T47D (cell line): ENCODE results near the gene ZNF688.
"Not testable (repeated sequence)": the region's sequence is repeated elsewhere in the genome, so short reads cannot be mapped to it uniquely, and the experiment has no call there.

ENCODE experiments used
- DNase-seq, 2 experiments: peaks; one replicate each; pipeline versions ENCODE4 v3.0.0 to v3.0.0-alpha.2; 2011 to 2012; ENCODE audit warnings: low read depth in 1 of 2, low spot score in 1 of 2
- JUND ChIP-seq: IDR thresholded peaks from 2 replicates; pipeline ENCODE4 v1.6.1; 2012; ENCODE audit warnings: low read depth
- in situ Hi-C: cut with HindIII; loops from 2 replicates; pipeline ENCODE4 v1.10.0; 2016; ENCODE audit warnings: low sequenced_read_pairs, low pct_unique_long_range_greater_than_20kb

The ZNF688 gene

DNA sequence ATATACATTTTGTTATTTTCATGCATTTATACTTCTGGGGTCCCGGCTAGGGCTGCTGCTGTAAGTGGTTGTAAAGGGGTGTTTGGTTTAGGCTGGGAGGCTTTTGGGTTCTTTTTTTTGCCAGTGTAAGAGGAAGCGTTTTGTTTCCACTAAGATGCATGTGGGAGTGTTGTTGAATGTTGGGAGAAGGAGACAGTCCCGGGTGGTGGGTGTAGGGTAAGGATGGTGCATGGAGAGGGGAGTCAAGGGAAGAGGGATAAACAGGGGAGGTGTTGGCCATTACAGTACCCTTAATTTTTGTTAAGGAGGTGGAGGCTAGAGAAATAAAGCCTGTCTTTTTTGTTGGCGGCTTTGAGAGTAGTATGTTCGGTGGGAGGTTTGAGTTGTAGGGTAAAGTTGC, 28.4 kb downstream of the ZNF688 start:
- TF ChIP-seq JUND: no peak
- DNase-seq: no peak
- in situ Hi-C loops: no loop called here

DNA sequence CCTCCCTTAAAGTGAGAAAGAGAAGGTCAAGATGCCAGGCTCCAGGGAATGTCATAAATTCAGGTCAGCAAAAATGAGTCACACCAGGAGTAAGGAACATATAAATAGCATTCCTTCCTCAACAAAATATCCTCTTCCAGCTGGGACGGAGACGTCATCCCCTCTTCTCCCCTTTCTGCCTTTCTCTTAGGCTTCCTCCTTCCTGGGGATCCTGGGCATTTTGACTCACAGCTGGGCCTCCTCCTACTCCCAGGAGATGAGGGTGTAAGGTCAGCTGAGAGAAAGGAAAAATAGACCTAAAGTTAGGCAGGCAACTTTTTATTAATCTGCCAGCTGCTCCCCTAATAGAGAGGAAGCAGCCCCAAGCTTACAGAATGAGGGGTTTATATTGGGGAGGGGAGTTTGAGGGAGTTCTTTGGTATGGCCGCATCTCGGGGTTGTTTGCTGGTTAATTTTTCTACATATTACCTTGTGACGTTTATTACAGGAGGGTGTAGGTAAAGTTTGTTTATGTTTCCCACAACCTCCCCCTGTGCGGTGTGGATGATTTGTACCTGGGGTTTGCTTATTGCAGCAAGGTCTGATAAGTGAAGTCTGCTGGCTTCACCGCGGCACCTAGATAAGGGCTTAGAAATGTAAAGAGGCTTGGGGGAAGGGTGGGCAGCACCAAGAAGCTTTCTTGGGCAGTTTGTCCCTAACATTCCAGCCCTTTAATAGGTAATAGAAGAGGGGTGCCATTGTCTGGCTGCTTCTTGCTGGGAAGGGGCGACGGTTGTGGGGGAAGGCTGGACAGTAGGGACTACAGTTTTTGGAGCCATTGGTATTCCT, 29.8 kb downstream of the ZNF688 start:
- in situ Hi-C loops: no loop called here
- no peak for TF ChIP-seq JUND
- DNase-seq: no peak

DNA sequence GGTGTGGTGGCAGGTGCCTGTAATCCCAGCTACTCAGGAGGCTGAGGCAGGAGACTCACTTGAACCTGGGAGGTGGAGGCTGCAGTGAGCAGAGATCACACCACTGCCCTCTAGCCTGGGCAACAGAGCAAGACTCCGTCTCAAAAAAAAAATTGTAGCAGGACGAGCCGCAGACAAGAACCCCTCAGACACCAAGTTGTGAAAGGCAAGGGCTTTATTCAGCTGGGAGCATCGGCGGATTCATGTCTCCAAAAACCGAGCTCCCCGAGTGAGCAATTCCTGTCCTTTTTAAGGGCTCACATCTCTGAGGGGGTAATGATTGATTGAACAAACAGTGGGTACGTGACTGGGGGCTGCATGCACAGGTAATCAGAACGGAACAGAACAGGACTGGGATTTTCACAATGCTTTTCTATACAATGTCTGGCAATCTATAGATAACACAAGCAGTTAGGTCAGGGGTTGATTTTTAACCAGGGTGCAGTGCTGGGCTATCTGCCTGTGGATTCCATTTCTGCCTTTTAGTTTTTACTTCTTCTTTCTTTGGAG, 30.5 kb downstream of the ZNF688 start:
- DNase-seq, in situ Hi-C loops: not testable (repeated sequence)

DNA sequence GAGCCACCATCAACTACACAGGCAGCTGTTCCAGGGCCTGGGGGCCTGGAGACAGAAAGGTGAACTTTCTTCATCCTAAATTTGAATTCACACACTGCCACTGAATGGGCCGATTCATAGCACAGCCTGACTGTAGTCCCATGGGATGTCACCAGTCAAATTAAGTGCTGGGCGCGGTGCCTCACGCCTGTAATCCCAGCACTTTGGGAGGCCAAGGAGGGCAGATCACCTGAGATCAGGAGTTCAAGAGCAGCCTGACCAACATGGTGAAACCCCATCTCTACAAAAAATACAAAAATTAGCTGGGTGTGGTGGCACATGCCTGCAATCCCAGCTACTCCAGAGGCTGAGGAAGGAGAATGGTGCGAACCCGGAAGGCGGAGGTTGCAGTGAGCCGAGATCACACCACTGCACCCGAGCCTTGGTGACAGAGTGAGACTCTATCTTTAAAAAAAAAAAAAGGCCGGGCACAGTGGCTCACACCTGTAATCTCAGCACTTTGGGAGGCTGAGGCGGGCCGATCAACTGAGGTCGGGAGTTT, 31.5 kb downstream of the ZNF688 start:
- DNase-seq, in situ Hi-C loops: not testable (repeated sequence)

DNA sequence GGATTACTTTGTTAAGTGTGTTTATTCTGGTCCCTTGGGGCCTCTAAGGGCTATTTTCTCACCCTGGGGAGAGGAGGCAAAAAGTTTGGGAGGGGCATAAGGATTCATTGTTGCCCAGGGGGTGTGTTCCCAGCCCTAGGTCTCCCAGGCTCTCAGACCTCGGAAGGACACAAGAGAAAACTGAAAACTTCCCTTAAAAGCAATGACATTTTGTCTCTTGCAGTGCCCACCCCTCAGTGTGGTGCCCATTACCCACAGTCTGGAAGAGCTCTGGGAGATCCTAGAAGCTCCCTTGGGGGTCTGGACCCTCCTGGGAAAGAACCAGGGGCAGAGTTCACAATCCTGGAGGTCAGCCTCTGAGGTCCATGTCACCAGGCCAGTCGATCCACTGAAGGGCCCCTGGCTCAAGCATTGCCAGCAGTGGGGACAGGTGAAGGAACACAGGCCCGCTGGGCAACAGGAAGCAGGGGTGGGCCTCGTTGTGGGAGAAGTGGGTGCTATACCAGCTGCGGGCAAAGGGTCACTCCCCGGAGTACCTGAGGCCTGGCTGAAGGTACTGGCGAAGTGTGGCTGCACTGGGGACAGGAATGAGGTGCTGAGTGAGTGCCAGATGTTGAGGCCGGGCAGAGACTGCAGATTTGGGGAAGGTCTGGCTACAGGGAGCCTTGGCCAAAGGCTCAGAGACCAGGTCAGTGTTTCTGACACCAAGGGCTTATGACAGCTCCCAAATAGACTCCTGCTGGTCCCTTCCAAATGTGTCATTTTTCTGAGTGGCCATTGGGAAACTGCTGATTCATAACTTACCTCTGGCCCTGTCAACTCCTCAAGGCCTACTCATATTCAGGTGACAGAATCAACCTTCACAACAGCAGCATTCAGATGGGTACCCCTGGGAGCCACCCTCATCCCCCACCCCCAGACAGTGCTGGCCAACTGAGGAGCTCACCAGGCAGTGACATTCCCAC, 32.2 kb downstream of the ZNF688 start:
- in situ Hi-C loops: no loop called here
- no peak for TF ChIP-seq JUND

DNA sequence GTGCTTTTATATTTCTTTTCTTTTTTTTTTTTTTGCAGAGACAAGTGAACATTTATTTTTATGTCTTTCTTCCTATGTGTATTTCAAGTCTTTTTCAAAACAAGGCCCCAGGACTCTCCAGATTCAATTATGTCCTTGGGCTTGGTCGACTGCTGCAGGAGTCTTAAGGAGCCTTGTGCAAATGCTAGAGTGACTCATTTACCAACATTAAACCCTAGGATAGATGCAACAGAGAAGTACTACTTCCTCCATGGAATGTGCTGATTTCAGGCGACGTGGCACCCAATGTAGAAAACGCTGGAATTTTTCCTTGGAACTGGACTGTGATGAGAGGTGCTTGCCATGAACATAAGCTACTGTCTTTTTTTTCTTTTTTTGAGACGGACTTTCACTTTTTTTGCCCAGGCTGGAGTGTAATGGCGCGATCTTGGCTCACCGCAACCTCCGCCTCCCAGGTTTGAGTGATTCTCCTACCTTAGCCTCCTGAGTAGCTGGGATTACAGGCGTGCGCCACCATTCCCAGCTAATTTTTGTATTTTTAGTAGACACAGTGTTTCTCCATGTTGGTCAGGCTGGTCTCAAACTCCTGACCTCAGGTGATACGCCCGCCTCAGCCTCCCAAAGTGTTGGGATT, 35.0 kb downstream of the ZNF688 start:
- in situ Hi-C loops, DNase-seq: not testable (repeated sequence)

More for the DNA sequence above, 32.2 kb downstream of the ZNF688 start:
- no peak for DNase-seq

DNA sequence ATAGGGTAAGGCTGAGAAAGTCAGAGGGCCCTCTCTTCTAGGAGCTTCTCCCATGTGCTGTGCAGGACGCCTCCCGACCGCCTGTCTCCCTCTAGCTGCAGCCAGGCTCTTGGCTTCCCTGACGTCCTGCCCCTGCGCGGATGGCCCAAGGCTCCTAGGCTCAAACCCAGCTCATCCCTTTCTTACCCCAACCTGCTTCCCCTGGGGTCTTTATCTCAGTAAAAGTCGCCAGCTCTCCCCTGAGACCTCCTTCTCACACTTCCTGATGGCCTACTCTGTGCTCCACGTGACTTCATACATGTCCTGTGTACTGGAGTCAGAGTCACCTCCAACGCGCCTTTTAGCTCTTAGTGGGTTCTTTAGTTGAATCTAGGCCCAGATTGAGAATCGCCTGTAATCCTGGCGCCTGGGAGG, 35.7 kb downstream of the ZNF688 start:
- TF ChIP-seq JUND: no peak
- DNase-seq: peak; percentile 43 to 81
- in situ Hi-C loops: no loop called here

DNA sequence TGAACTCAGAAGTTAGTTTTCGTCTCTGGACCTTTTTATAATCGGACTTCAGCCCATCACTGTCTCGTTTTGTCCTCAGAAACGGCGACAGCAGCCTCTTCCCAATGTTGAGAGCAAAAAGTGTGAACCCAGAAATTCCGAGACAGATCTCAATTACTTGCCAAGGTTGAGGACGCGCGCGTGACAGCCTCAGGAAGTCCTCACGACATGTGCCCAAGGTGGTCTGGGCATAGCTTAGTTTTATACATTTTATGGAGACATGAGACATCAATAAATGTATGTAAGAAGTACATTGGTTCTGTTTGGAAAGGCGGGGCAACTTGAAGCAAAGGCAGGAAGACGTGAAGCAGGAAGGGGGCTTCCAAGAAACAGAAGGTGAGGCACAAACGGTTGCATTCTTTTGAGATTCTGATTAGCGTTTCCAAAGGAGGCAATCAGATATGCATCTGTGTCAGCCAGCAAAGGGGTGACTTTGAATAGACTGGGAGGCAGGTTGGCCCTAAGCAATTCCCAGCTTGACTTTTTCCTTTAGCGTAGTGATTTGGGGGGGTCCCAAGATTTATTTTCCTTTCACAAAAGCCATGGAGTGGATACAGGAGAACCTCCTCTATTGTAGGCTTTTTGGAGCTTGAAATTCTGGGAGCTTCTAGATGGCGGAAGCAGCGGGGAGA, 36.3 kb downstream of the ZNF688 start:
- in situ Hi-C loops: no loop called here
- no peak for DNase-seq
- no peak for TF ChIP-seq JUND

DNA sequence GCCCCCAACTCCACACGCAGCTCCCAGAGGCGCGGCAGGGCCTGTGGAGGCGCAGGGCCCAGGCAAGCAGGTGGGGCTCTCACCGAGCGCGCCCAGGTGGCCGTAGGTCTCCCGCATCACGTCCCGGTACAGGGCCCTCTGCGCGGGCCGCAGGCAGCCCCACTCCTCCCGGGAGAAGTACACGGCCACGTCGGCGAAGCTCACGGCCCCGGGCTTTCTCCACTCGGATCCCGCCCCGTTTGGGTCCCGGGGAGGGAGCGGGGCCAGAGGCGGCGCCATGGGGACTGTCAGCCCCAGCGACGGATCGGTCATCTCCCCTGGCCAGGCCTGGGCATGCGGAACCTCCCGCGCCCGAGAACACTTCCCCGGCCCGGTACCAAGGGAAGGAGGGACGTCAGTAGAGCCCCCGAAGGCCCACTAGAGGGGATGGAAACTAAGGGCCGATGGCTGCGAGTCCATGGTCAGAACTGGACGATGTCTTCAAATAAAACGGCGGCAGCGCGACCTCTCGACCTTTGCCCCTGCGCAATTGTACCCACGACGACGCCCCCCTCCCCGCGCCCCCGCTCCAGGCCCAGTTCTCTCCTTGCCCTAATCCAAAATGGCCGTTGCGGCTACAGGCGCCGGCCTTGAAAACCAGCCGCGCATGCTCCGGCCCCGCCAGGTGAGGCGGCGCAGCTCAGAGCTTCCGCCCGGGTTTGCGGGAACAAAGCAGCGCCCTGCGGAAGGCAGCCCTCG, 37.0 kb downstream of the ZNF688 start, which contains the start of gene ZNF747:
TSS of gene ZNF747 (minus strand) at position 491 of the 738 bp plus-strand sequence. CDS start at position 312, 179 bp downstream.
- in situ Hi-C loops: no loop called here
- TF ChIP-seq JUND: no peak
- peak; percentile 87 to 90 for DNase-seq

DNA sequence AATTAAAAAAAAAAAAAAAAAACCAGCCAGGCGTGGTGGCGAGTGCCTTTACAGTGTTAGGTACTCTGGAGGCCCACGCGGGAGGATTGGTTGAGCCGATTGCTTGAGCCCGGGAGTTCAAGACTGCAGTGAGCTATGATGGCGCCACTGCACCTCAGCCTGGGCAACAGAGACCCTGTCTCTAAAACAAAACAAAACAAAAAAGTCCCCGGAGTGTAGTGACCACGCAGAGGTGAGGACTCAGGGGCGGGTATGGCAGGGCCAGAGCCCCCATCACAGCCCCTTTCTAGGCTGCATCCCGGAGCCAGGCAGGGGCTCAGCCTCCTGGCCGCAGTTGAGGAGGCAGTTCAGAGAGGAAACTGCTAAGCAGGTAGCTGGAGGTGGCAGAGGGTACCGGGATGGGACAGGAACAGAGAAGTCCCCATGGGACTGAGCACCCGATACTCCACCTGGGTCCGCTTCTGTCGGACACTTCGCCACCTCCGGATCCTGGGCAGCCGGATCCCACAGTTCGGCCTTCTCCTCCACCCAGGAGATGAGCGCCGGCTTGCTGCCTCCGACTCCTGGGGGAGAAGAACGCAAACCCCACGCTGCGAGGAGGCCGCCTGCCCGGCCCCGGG, 37.7 kb downstream of the ZNF688 start:
- no peak for DNase-seq
- TF ChIP-seq JUND: no peak
- in situ Hi-C loops: no loop called here

DNA sequence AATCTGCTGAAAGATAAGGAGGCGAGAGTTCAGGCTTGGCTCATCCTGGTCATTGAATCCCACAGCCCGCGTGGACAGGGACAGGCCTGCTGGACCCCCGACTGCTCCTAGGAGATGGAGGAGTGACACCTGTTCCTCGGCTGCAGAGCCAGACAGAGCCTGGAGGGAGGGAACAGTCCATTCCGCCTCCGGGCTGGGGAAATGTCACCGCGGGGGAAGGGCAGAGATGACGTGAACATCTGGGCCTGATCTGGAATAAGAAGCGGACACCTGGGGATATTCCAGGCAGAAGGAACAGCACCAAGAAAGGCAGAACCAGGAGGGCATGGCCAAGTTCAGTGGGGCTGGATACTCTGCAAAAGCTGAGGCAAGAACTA, 38.4 kb downstream of the ZNF688 start:
- no peak for TF ChIP-seq JUND
- in situ Hi-C loops: no loop called here
- DNase-seq: no peak
